ENCODE measurements around the gene RALGPS1. TPM values are rescaled to one million over a fixed set of nuclear protein-coding genes. Genes with fewer than 3 reads are reported as not detected.

Gene RALGPS1
- polyA plus RNA-seq, 1 experiment = 1.7 TPM

DNA sequence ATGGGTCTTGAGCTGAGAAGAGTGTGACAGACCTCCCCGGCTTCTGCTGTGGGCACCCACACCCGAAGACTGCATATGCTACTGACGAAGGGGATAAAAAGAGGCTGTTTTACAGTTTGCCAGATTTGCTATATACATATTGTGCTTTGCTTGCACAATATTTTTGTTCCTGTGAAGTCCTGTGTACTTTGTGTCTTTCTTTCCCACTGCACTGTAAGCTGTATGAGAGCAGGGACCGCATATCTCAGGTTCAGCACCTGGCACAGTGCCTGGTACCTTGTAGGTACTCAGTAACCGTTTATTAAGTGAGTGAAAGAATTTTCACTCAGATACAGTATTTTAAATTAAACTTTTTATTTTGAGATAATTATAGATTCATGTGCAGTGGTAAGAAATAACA is 341.7 kb downstream of the RALGPS1 start:
- no peak for DNase-seq (ENCODE audit: low read depth)
- Histone ChIP-seq H3K4me3 (ENCODE audit: low read depth, low read length) (no peak overlapping the region), H3K36me3 (ENCODE audit: control insufficient read depth, insufficient read depth, low read length) (no peaks in the 10 kb centered on the region), H3K27me3 (ENCODE audit: control insufficient read depth, insufficient read depth, low read length) (no peaks in the 10 kb centered on the region)
- TF ChIP-seq, protein P1, sequence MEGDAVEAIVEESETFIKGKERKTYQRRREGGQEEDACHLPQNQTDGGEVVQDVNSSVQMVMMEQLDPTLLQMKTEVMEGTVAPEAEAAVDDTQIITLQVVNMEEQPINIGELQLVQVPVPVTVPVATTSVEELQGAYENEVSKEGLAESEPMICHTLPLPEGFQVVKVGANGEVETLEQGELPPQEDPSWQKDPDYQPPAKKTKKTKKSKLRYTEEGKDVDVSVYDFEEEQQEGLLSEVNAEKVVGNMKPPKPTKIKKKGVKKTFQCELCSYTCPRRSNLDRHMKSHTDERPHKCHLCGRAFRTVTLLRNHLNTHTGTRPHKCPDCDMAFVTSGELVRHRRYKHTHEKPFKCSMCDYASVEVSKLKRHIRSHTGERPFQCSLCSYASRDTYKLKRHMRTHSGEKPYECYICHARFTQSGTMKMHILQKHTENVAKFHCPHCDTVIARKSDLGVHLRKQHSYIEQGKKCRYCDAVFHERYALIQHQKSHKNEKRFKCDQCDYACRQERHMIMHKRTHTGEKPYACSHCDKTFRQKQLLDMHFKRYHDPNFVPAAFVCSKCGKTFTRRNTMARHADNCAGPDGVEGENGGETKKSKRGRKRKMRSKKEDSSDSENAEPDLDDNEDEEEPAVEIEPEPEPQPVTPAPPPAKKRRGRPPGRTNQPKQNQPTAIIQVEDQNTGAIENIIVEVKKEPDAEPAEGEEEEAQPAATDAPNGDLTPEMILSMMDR (IDR thresholded peaks at IDR 0.05; ENCODE audit: insufficient read depth, low read depth, low read length) = no peak
- POLR2A ChIA-PET = no interaction called here
- CTCF ChIA-PET = interaction anchor here (1.5 kb wide), 1 partner anchor 14 kb away, joined by 5 read pairs; no protein-coding TSS in a partner anchor

DNA sequence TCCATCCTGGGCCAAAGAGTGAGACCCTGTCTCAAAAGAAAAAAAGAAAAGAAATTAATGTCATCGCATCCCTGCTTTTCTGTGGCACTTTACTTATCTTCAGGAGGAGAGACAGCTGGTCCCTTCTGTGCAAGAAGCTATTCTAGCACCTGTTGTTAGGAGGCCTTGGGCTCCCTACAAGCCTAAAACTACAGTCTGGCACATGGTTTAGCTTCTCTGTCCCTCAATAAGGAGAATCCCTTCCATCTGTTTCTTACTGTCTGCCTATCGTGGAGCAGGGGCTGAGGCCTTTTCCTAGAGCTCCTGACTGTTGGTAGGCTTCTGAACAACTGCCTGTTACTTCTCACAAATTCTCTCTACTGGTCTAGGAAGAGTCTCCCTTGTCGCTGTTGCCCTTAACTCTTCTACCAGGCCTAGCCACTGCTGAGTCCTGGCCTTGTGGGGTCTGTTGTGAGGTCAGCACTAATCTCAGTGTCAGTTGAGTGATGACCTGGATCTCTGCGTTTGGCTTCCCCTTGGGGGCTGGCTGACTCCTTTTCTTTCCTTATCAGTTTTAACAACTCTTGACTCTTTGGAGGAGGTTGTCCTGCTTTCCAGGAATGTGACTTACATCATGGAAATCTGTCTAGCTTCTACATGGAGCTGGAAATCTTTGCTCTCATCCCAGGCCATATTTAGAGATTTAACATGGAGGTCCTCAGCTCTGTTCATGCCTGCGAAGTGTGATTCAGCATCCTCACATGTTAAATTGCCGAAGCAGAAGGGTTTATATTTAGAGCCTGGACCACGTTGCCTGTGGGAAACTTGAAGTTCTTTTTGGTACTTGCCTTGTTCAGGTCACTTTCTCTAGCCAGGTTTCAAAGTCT is 344.3 kb downstream of the RALGPS1 start:
- CTCF ChIA-PET = interaction anchor here (1.0 to 1.2 kb wide), 3 partner anchors 10 to 34 kb away, joined by 3 read pairs; no protein-coding TSS in a partner anchor
- TF ChIP-seq, protein P1 (IDR thresholded peaks at IDR 0.05; ENCODE audit: insufficient read depth, low read depth, low read length) = no peak
- Histone ChIP-seq H3K36me3 (ENCODE audit: control insufficient read depth, insufficient read depth, low read length) (no peaks in the 10 kb centered on the region), H3K4me3 (ENCODE audit: low read depth, low read length) (no peak overlapping the region), H3K27me3 (ENCODE audit: control insufficient read depth, insufficient read depth, low read length) (no peaks in the 10 kb centered on the region)
- no peak for DNase-seq (ENCODE audit: low read depth)
- POLR2A ChIA-PET = no interaction called here

DNA sequence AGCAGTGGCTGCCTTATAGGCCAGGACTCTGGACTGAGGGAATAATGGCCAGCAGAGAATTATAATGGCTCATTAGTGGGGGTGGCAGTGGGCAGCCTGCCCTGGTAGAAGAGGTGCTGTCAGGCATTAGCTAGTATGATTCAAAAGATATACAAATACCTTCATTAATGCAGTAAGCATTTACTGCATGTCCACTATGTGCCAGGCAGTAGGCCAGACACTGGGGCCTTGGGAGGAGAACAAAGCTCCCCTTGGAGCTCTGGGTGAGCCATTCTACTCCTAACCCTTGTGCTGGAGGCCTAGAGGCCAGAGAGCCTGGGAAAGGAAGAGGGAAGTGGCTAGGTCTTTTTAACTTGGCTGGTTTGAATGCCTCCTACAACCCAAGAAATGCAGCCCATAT is 348.0 kb downstream of the RALGPS1 start:
- DNase-seq (ENCODE audit: low read depth) = no peak
- TF ChIP-seq, protein P1 (IDR thresholded peaks at IDR 0.05; ENCODE audit: insufficient read depth, low read depth, low read length) = no peak
- CTCF ChIA-PET = interaction anchor here (0.5 to 1.0 kb wide), 2 partner anchors 15 to 260 kb away, joined by 3 read pairs; no protein-coding TSS in a partner anchor
- Histone ChIP-seq H3K27me3 (ENCODE audit: control insufficient read depth, insufficient read depth, low read length) (no peaks in the 10 kb centered on the region), H3K36me3 (ENCODE audit: control insufficient read depth, insufficient read depth, low read length) (no peaks in the 10 kb centered on the region), H3K4me3 (ENCODE audit: low read depth, low read length) (no peak overlapping the region)
- POLR2A ChIA-PET = no interaction called here

DNA sequence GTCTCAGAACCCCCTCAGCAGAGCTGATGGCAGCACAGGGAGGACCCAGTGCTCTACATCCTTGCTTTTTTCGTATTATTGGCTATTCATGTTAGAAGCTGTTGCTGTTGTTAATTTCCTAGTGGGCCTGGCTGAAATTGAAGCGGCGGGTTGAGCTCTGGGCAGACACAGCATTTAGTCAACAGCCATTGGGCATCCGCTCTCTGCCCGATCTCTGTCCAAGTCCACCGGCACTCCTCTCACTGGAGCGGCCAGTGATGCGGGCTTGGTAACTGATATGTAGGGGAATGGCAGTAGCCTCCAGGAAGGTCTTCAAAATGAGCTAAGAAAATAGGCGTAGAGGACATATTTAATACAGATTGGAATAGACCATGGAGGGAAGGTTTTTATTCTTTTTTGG is 348.7 kb downstream of the RALGPS1 start:
- H3K27me3 ChIP-seq (ENCODE audit: control insufficient read depth, insufficient read depth, low read length) = no peaks in the 10 kb centered on the region
- ChIA-PET POLR2A (no interaction called here), CTCF (interaction anchor here (0.5 to 1.0 kb wide), 2 partner anchors 15 to 261 kb away, joined by 3 read pairs; no protein-coding TSS in a partner anchor)
- no peaks in the 10 kb centered on the region for H3K36me3 ChIP-seq (ENCODE audit: control insufficient read depth, insufficient read depth, low read length)
- H3K4me3 ChIP-seq (ENCODE audit: low read depth, low read length) = no peak overlapping the region
- TF ChIP-seq, protein P1 (IDR thresholded peaks at IDR 0.05; ENCODE audit: insufficient read depth, low read depth, low read length) = no peak
- no peak for DNase-seq (ENCODE audit: low read depth)

DNA sequence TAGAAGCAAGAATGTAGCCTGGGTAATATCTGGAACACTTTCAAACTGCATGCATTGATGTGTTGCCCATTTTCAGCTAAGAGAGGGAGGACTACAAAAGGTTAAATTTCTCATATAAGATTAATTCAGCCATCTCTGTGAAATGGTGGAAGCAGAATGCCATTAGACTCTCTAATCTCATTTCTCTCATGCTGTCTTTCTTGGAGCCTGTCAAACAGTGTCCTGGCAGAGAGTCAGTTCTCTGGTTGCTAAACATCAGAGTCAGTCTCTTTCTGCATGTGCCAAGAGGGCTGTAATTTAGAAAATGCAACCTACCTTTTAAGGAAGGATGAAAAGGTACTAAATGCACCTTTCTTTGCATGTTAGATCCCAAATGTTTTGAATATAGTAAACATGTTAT is 349.1 kb downstream of the RALGPS1 start:
- DNase-seq (ENCODE audit: low read depth) = no peak
- Histone ChIP-seq H3K4me3 (ENCODE audit: low read depth, low read length) (no peak overlapping the region), H3K27me3 (ENCODE audit: control insufficient read depth, insufficient read depth, low read length) (no peaks in the 10 kb centered on the region), H3K36me3 (ENCODE audit: control insufficient read depth, insufficient read depth, low read length) (no peaks in the 10 kb centered on the region)
- ChIA-PET CTCF (interaction anchor here (1.0 kb wide), 1 partner anchor 16 kb away, joined by 3 read pairs; no protein-coding TSS in a partner anchor), POLR2A (no interaction called here)
- TF ChIP-seq, protein P1 (IDR thresholded peaks at IDR 0.05; ENCODE audit: insufficient read depth, low read depth, low read length) = no peak

All from BJ (cell line).